GM21737 (cell line): ENCODE results near the gene PTK7.
"Not testable (repeated sequence)": the region's sequence is repeated elsewhere in the genome, so short reads cannot be mapped to it uniquely, and the experiment has no call there.

ENCODE experiments used
- ATAC-seq: cut with Tn5 transposase; IDR thresholded peaks from one replicate; pipeline ENCODE4 v1.9.1; 2021; ENCODE audit warnings: mild to moderate bottlenecking, moderate library complexity; ENCODE audit not compliant: unreplicated experiment

Gene PTK7

DNA sequence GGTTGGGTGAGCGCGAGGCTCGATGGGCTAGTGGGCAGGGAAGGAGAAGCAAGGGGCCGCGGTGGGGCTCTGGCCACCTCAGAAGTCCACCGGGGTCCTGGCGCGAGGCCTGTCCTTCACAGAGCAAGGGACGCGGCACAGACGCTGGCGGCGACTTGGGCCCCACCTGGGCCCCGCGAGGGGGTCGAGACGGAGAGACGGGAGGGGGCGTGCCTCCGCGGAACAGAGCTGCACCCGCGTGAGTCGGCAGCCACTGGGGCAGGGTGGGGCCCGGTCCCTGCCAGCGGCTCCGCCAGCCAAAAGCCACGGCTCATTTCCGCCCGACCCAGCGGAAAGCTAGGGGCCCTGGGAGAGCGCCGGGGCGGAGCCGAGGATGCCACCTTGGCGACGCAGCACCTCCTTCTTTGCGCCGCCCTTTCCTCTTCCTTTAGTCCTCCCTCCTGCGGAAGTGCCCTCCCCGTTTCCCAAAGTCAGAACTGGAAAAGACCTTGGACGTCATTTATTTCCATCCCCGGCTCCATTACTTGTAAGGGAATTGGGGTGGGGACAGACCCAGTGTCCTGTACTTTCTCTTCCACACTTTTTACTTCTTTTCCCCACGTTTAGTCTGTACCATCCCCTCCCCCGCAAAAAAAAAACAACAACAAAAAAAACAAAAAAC lies 22.4 kb upstream of the PTK7 start, which contains the start of gene CUL7:
TSS of gene CUL7 (minus strand) at position 307 of the 661 bp plus-strand sequence. CDS start 1,063 bp downstream, outside the sequence.
- peak; percentile 71 for ATAC-seq

DNA sequence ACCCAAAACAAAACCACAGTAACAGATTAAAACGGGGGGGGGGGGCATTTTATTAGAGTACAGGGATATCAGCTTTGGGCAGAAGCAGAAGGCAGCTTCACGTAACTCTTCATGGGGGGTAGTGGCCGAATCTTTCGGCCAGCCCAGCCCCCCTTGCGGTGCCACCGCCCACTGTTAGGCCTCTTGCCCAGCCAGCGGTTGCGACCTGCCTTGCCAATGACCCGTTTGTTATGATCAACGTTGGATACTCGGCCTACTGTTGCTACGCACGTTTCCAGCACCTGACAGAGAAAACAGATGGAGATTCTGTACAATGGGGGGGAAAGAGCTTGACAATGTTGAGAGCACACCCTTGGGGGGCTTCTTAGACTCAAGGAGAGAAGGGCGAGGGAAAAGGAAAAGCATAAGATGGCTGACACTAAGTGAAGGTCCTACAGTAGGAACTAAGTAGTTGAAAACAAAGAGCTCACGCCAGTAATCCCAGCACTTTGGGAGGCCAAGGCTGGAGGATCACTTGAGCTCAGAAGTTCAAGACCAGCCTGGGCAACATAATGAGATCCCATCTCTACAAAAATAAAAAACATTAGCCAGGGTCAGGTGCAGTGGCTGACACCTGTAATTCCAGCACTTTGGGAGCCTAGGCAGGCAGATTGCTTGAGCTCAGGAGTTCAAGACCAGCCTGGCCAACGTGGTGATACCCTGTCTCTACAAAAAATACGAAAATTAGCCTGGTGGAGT lies 21.7 kb upstream of the PTK7 start:
- no peak for ATAC-seq

DNA sequence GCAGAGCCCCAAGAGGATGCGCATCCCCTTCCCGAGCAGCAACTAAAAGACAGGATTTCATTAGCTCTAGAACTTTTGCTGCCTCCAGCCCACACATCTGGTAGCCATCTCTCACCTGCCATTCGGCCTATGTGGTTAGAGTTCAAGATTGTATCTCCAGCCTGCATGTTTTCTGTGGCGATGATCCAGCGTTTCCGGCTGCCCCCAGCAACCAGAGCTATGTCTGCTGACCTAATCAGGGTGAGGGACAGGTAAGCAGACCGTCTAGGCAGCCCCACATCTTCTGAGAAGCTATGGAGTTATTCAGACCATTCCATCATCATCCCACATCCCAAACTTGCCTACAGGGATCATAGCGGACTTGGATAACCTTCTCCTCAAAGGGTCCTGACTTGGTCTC lies 20.1 kb upstream of the PTK7 start:
- ATAC-seq: no peak

DNA sequence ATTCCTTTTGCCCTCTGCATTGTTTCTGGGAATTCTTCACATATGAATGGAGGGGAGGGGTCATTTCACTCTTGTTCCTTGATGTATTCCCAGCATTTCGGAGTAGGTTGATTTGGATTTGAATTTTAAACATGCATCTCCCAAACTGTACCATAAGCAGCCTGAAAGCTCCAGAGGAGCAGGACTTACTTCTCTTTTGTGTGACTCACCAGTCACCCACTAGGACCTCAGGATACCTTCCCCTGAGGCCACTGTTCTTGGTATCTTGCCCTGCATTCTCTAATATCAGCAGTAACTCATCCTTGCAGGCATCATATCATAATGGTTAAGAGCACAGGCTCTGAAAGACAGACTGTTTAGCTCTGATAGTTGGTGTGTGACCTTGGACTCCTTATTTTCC lies 17.6 kb upstream of the PTK7 start:
- no peak for ATAC-seq

- peak; percentile 78 for ATAC-seq
These were observed 16.7 kb upstream of the PTK7 start, which contains the start of the genes KLC4 and MRPL2 for GRCh38 chr6:43059168-43060033. KLC4 (plus strand) TSS chr6:43059631; CDS start chr6:43061336, 1,705 bp downstream. MRPL2 (minus strand) TSS chr6:43059434; CDS start chr6:43059381, 53 bp downstream.

GRCh38 chr6:43060034-43060754 lies 15.9 kb upstream of the PTK7 start:
- ATAC-seq: no peak

DNA sequence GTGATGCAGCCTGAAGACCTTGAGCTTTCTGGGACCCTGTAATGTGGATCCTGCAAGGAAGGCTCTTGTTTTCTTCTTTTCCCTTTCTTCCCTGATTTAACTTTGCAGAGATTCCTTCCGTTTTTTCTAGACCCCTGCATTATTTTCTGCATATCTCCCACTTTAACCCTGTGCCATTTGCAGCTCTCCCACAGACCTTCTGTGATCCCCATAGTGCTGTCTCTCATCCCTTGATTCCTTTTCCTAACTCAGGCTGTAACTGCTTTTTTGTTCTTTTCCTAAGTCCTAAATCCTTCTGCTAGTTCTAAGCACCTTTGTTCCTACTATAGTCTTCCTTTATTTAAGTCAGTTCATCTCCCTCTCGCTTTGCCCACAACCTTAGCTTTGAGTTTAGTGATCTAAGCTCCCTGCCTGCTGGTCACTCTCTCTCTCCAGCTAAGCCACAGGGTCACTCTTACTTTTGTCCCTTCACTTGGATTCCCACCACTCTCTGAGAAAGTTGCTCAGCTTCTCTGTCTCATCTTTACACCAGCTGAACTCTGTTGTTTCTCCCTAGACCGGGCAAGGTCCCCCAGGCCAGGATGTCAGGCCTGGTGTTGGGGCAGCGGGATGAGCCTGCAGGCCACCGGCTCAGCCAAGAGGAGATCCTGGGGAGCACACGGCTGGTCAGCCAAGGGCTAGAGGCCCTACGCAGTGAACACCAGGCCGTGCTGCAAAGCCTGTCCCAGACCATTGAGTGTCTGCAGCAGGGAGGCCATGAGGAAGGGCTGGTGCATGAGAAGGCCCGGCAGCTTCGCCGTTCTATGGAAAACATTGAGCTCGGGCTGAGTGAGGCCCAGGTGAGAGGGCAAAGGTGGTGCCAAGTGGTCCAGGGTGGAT lies 15.1 kb upstream of the PTK7 start:
- no peak for ATAC-seq

GRCh38 chr6:43061861-43062260 lies 14.3 kb upstream of the PTK7 start:
- ATAC-seq: no peak

- ATAC-seq: no peak
These were observed 13.3 kb upstream of the PTK7 start for GRCh38 chr6:43062818-43063217.

DNA sequence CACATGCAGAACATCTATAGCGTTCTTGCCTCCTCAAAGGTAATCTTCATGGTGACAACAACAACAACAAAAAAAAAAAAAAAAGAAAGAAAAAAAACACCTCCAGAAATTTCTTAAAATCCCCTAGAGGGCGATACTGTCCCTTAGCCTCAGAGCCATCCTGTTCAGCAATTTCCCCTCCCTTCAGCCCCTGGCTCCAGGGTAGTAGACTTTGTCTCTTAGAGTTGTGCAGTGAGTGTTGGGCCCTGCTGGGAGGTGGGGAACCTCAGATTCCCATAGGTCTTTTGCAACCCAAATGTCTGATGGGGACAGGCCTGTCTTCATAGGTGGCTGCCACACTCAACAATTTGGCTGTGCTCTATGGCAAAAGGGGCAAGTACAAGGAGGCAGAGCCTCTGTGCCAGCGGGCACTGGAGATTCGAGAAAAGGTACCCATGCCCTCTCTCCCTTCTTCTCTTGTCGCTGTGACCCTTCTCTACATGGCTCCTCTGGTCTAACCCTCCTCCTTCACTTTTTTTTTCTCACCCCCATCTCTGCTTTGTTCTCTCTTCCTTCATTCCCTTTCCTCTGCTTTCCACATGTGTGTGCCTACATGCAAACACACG lies 6.0 kb upstream of the PTK7 start:
- ATAC-seq: no peak

DNA sequence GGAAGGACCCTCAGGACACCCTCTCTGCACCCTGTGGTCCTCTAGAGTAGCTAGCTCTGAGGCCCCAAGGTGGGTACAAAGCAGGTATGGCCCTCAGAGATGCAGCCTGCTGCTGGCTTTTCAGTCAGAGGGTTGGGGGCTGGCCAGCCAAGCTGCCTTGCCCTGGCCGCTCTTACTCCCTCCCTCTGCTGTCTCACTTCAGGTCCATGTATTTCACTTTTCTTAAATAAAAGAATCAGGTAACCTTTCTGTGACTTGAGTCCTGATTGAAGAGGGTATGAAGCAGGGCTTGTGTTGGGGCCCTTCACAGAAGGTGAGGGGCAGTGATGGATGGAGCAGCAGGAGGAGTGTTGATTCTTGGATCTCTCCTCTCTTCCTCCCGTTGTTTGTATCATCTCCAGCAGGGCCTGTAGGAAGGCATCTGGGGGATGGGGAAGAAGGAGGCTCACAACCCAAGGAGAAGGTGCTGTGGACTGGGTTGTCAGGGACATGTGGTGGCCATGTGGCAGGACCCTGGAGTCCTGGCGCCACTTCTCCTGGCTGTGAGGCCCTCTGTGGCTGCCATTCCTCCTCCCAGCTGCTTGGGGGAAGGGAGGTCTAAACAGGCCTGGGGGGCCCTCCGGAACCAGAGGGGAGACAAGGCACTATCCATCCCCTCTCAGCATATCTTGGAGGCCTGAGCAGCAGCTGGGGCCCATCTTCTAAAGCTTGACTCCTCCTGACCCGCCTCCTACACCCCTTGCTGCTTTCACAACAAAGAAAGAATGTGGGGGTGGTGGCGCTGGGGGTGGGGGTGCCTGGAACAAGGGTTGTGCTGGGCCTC lies 1.1 kb upstream of the PTK7 start:
- ATAC-seq: no peak

DNA sequence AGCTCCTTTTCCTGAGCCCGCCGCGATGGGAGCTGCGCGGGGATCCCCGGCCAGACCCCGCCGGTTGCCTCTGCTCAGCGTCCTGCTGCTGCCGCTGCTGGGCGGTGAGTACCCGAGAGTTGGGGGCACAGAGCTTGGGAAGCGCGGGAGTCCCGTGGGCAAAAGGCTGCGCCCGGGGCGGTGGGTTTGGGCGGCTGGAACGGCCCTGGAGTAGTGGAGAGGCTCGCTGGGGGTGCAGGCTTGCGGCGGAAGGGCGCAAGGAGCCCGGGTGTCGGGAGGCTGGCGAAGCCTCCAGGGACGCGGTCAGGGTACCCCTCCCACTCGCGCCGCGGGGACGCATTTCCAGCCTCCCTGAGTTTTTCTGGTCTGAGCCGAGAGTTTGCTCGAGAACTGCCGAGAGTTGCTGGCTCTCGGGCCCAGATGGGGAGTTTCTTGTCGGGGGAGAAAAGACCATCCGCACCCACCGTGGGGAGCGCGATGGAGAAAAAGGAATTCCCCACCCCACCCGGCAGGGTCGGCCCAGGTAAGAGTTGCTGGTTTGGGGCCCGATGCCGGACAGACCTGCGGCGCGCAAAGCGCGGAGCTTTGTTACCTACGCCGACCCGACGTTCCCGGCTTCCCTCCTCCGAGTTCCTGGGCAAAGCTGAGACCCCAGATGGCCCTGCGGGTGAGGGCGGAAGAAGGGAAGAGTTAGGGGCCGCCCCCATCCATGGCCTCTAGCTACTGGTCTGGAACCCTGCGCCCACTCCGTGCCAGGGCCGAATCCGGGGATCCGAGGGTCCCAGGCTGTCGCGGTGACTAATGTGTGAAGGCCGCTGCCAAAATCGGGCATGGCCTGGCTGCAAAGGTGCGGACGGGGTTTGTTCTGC lies 584 bp downstream of the PTK7 start:
- no peak for ATAC-seq

DNA sequence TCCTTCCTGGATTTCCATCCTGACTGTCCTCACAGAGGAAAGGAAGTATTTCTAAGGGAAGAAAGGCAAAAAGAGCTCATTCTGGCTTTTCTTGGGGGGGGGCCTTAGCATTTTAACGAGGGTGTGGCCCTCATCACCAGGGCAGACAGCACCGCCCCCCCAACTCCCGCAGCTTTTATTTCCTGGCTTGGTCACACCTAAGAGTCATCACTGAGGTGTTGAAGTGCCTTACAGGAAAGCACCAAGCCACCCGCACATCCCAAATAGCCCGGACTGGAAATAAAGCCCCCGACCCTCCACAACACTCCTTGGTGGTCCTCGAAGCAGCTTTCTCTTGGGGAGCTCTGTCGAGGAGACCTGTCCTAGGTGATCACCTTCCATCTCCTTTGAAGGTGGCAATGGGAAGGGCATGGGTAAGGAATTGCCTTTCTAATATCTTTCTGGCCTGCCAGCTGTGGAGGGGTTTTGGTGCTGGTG lies 1.3 kb downstream of the PTK7 start:
- ATAC-seq: no peak

GRCh38 chr6:43077981-43078511 lies 1.9 kb downstream of the PTK7 start:
- ATAC-seq: no peak

DNA sequence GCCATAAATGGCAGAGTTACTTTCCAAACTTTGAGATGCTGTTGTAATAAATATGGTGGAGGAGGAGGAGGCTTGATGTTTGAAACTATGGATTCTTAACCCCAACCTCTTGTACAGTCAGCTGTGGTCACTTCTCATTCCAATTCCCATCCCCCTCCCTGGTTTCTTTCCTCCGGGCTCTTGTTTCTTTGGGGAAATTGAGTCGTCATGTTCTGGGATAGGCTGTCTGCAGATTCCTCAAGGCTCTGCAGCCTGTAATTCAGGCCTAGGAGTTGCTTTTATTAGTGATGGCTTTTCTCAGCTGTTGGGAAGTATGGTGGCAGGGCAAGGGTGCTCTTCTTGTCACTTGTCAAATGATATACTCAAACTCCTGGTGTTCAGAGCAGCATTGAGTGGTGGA lies 2.6 kb downstream of the PTK7 start:
- no peak for ATAC-seq

DNA sequence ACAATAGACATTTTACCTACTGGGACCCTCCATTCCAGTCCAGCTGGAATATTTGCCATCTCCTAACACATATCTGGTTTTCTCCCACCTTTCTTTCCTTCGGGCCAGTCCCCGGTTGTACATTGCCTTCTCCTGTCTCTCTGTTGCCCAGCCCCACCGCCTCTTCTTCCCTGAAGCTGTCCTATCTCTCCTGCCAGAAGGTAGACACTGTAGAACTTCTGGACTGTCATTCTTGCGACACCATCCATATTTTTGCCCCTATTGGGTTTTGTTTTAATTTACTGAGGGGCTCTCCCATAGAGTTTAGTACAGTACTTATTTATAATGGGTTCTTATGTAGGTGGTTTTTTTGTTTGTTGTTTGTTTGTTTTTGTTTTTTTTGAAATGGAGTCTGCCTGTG lies 4.9 kb downstream of the PTK7 start:
- no peak for ATAC-seq

DNA sequence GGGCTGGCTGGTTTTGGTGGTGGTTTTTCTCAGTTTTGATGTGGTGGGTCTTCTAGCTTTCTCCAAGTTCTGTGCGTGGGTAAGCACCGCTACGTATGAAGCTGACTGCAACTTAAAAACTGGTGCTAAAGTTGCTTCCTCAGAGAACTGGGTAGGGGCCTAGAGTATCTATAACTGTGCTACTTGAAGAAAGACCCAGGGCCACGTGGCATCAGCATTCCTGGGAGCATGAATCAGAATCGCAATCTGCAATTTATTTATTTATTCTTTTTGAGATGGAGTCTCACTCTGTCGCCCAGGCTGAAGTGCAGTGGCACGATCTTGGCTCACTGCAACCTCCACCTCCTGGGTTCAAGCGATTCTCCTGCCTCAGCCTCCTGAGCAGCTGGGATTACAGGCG lies 5.8 kb downstream of the PTK7 start:
- not testable (repeated sequence) for ATAC-seq
